ENCODE measurements around the gene CAPZB.

DNA sequence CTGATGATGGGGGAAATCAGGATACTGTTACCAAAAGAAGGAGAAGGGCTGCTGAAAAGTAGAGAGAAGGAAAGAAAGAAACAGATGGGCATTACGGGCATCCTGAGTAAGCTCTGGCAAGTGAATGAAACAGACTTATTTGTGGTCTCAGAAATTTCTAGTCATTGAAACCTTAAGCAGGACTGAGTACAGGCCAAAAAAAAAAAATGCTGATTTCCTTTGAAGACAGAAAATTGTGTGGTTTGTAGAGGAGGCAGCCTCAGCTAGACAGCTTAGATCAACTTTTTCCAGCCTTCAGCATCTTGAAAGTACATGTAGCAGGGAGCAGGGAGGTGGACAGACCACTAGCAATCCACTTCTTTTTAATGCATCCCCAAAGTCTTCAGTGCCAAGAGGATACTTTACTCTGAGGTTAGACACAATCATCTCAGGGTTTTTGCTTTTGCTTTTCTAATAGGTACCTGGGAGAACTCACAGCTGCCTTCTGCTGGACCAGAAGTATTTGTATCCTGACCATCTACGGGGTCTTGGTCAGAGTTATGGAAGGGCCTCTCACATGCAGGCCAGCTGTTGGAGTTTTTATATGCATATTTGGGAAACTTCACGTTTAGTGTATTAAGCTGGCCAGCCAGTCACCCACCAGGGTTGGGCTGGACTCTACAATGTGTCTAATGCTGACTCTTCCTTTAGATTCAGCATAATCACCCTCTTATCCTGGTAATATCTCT, 10.6 kb upstream of the CAPZB start:
- TF ChIP-seq RCOR1 (IDR thresholded peaks at IDR 0.05; ENCODE audit: insufficient replicate concordance, low read length), result no peak
- TF ChIP-seq, protein P1, sequence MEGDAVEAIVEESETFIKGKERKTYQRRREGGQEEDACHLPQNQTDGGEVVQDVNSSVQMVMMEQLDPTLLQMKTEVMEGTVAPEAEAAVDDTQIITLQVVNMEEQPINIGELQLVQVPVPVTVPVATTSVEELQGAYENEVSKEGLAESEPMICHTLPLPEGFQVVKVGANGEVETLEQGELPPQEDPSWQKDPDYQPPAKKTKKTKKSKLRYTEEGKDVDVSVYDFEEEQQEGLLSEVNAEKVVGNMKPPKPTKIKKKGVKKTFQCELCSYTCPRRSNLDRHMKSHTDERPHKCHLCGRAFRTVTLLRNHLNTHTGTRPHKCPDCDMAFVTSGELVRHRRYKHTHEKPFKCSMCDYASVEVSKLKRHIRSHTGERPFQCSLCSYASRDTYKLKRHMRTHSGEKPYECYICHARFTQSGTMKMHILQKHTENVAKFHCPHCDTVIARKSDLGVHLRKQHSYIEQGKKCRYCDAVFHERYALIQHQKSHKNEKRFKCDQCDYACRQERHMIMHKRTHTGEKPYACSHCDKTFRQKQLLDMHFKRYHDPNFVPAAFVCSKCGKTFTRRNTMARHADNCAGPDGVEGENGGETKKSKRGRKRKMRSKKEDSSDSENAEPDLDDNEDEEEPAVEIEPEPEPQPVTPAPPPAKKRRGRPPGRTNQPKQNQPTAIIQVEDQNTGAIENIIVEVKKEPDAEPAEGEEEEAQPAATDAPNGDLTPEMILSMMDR (conservative IDR thresholded peaks at IDR 0.05; ENCODE audit: low read depth, low read length), result no peak
- no peak for TF ChIP-seq FOS (IDR thresholded peaks at IDR 0.05; ENCODE audit: low read depth, low read length)
- no peak for TF ChIP-seq RAD21 (IDR thresholded peaks at IDR 0.05; ENCODE audit: low read length)
- no peak for TF ChIP-seq POLR2A (IDR thresholded peaks at IDR 0.05; ENCODE audit: low read depth, low read length)
- TF ChIP-seq, protein P2, sequence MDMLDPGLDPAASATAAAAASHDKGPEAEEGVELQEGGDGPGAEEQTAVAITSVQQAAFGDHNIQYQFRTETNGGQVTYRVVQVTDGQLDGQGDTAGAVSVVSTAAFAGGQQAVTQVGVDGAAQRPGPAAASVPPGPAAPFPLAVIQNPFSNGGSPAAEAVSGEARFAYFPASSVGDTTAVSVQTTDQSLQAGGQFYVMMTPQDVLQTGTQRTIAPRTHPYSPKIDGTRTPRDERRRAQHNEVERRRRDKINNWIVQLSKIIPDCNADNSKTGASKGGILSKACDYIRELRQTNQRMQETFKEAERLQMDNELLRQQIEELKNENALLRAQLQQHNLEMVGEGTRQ (IDR thresholded peaks at IDR 0.05; ENCODE audit: low read depth, low read length), result no peak
- TF ChIP-seq MAFK (IDR thresholded peaks at IDR 0.05; ENCODE audit: low read depth, low read length), result no peak
- TF ChIP-seq CEBPB (IDR thresholded peaks at IDR 0.05; ENCODE audit: low read depth, low read length), result no peak
